Measurements from ENCODE around the gene ZNF3. TPM values are rescaled to one million over a fixed set of nuclear protein-coding genes. Genes with fewer than 3 reads are reported as not detected.
"Not testable (repeated sequence)": the region's sequence is repeated elsewhere in the genome, so short reads cannot be mapped to it uniquely, and the experiment has no call there.

The ZNF3 gene
- total RNA-seq (10 to 100 TPM; 13.2 to 47.3 (median 22.2) TPM), polyA plus RNA-seq (10 to 100 TPM; 17.4 to 25.5 (median 23.2) TPM)
- long read RNA-seq, donor 1, partial matches to known transcripts: 0 of 3 reads
- long read RNA-seq, donor 1, other reads (novel, unspliced or antisense): 0 of 3 reads
- long read RNA-seq, donor 2, partial matches to known transcripts: 0 of 5 reads
- long read RNA-seq, donor 2, other reads (novel, unspliced or antisense): 0 of 5 reads
- long read RNA-seq, donor 3, partial matches to known transcripts: 0 of 3 reads
- long read RNA-seq, donor 3, other reads (novel, unspliced or antisense): 0 of 3 reads
- long read RNA-seq, donor 4, transcript ZNF3-202 (6 exons, 2,799 nt): major isoform, 6 of 10 reads
- long read RNA-seq, donor 4, partial matches to known transcripts: 0 of 10 reads
- long read RNA-seq, donor 4, other reads (novel, unspliced or antisense): 1 of 10 reads
- long read RNA-seq, donor 5, transcript ZNF3-202 (6 exons, 2,799 nt): major isoform, 17 of 28 reads
- long read RNA-seq, donor 5, transcript ZNF3-204 (4 exons, 595 nt): minor isoform, 5 of 28 reads
- long read RNA-seq, donor 5, partial matches to known transcripts: 0 of 28 reads
- long read RNA-seq, donor 5, other reads (novel, unspliced or antisense): 4 of 28 reads
- long read RNA-seq, donor 6, transcript ZNF3-202 (6 exons, 2,799 nt): major isoform, 8 of 11 reads
- long read RNA-seq, donor 6, partial matches to known transcripts: 0 of 11 reads
- long read RNA-seq, donor 6, other reads (novel, unspliced or antisense): 2 of 11 reads
- long read RNA-seq, donor 7, partial matches to known transcripts: 0 of 2 reads
- long read RNA-seq, donor 7, other reads (novel, unspliced or antisense): 0 of 2 reads
- long read RNA-seq, donor 8, partial matches to known transcripts: 0 of 3 reads
- long read RNA-seq, donor 8, other reads (novel, unspliced or antisense): 0 of 3 reads
- long read RNA-seq, donor 9, partial matches to known transcripts: 0 of 3 reads
- long read RNA-seq, donor 9, other reads (novel, unspliced or antisense): 0 of 3 reads
- long read RNA-seq, donor 10, partial matches to known transcripts: 0 of 1 reads
- long read RNA-seq, donor 10, other reads (novel, unspliced or antisense): 0 of 1 reads

DNA sequence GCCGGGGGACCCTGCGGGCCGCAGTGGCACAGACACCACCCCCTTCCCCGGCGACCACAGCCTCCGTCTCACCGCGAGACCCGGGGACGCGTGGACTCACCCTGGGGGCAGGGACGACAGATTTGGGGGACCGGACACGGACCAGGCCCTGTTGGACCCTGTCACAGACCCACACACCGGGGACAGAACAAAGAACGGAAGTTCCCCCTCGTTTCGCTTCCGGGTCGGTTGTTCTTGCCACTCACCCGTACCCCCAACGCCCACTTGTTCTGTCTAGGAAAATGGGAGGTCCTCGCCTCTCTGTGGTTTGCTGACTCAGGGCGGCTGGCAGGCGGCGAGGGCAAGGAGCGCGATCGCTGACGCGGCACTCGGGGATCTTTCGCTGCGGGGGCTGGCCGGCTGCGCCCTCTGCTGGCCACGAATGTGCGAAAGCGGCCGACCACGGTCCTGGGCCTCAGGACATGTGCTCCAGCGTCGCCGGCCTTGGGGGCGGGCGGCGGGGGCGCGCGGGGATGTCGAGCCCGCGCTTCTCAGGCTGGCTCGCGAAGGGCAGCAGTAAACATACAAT lies at the start of gene ZNF3:
TSS of gene ZNF3 (minus strand) at position 189 of the 568 bp plus-strand sequence. CDS start 4,366 bp downstream, outside the sequence.
- peak within 1 kb of the TSS; percentile 30 to 94 (median 78) for H3K27ac ChIP-seq
- TF ChIP-seq POLR2A (IDR thresholded peaks at IDR 0.05): peak in 1 of 2 donors; percentile 80
- TF ChIP-seq, protein P1, sequence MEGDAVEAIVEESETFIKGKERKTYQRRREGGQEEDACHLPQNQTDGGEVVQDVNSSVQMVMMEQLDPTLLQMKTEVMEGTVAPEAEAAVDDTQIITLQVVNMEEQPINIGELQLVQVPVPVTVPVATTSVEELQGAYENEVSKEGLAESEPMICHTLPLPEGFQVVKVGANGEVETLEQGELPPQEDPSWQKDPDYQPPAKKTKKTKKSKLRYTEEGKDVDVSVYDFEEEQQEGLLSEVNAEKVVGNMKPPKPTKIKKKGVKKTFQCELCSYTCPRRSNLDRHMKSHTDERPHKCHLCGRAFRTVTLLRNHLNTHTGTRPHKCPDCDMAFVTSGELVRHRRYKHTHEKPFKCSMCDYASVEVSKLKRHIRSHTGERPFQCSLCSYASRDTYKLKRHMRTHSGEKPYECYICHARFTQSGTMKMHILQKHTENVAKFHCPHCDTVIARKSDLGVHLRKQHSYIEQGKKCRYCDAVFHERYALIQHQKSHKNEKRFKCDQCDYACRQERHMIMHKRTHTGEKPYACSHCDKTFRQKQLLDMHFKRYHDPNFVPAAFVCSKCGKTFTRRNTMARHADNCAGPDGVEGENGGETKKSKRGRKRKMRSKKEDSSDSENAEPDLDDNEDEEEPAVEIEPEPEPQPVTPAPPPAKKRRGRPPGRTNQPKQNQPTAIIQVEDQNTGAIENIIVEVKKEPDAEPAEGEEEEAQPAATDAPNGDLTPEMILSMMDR (IDR thresholded peaks at IDR 0.05): peak; percentile 80 to 98 (median 93)
- peak within 1 kb of the TSS; percentile 58 to 94 (median 70) for H3K4me3 ChIP-seq
- intact Hi-C loops (cut with DNase I): no loop called here
- 1 to 2% (median 1%) methylated on average over 32 to 55 of the region's 55 CpGs for WGBS, 4 donors
- DNase-seq: peak; percentile 98 to 99 (median 99)
- H3K27me3 ChIP-seq: no peaks in the 10 kb centered on the region
- no peaks in the 10 kb centered on the region for H3K9me3 ChIP-seq (replicated peaks in 1 of 3)
- H3K36me3 ChIP-seq (replicated peaks in 1 of 2): peaks cover 0 to 16% of the 10 kb centered on the region in 2 donors
- peaks cover 16 to 26% of the 10 kb centered on the region in 2 donors for H3K4me1 ChIP-seq (replicated peaks in 1 of 2)

DNA sequence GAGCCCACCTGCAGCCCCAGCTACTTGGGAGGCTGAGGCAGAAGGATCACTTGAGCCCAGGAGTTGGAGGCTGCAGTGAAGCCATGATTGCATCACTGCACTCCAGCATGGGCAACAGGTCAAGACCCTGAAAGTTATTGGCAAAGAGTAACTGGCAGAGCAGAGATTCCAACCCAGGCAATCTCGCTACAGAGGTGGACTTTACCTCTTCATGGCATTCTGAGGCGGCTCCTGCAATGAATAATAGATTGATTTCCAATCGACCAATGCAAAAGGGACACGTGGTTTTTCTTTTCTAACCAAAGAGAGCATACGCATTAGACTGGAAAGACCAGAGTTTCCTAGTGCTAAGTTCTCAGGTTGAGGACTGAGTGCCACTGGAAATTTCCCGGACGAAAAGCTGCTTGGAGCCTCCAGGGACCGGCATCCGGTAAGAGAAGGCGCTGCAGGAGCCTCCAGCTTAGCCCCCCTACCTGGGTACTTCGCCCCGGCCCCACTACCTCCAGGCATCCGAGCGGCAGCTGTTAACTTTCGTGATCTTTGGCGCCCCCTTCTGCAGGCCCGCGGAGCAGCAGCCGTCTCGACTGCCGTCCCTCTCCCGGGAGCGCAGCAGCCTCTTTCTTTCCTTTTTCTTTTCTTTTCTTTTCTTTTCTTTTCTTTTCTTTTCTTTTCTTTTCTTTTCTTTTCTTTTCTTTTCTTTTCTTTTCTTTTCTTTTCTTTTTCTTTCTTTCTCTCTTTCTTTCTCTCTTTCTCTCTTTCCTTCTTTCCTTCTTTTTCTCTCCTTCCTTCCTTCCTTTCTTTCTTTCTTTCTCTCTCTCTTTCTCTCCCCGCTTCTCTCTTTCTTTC lies 49.3 kb upstream of the ZNF3 start:
- peak; percentile 71 to 91 (median 83) for DNase-seq
- intact Hi-C loops (cut with DNase I): loop anchor here (5.0 kb wide), 2 partner anchors 76 to 86 kb away; partner anchors contain the start of gene PVRIG (in 1 of the 2)
- H3K27me3 ChIP-seq: no peaks in the 10 kb centered on the region
- H3K36me3 ChIP-seq (replicated peaks in 1 of 2): no peaks in the 10 kb centered on the region
- WGBS, 4 donors: 6 to 11% (median 9%) methylated on average over 22 to 24 of the region's 24 CpGs
- H3K9me3 ChIP-seq (replicated peaks in 1 of 3): no peaks in the 10 kb centered on the region
- H3K27ac ChIP-seq: no peak overlapping the region
- H3K4me1 ChIP-seq (replicated peaks in 1 of 2): peaks cover 11 to 19% of the 10 kb centered on the region in 2 donors
- H3K4me3 ChIP-seq: no peak overlapping the region
- TF ChIP-seq POLR2A (IDR thresholded peaks at IDR 0.05): peak in 1 of 2 donors; percentile 8
- TF ChIP-seq, protein P1 (IDR thresholded peaks at IDR 0.05): peak; percentile 75 to 92 (median 85)

DNA sequence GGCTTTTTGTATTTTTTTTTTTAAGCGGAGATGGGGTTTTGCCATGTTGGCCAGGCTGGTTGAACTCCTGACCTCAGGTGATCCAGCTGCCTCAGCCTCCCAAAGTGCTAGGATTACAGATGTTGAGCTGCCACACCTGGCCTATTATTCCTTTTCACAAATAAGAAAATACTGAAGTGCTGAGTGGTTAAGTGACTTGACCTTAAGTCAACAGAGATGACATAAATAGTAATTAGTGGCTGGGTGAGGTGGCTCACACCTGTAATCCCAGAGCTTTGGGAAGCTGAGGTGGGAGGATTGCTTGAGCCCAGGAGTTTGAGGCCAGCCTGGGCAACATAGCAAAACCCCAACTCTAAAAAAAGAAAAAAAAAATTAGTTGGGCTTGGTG lies 48.7 kb upstream of the ZNF3 start:
- intact Hi-C loops (cut with DNase I): loop anchor here (5.0 kb wide), 2 partner anchors 77 to 87 kb away; partner anchors contain the start of gene PVRIG (in 1 of the 2)
- WGBS, 4 donors: 88 to 100% (median 95%) methylated on average over 1 of the region's 1 CpG
- not testable (repeated sequence) for H3K9me3 ChIP-seq (replicated peaks in 1 of 3); H3K36me3 ChIP-seq (replicated peaks in 1 of 2); H3K4me3 ChIP-seq; H3K27ac ChIP-seq; H3K27me3 ChIP-seq; DNase-seq
- H3K4me1 ChIP-seq (replicated peaks in 1 of 2): peaks cover 14 to 25% of the 10 kb centered on the region in 2 donors

DNA sequence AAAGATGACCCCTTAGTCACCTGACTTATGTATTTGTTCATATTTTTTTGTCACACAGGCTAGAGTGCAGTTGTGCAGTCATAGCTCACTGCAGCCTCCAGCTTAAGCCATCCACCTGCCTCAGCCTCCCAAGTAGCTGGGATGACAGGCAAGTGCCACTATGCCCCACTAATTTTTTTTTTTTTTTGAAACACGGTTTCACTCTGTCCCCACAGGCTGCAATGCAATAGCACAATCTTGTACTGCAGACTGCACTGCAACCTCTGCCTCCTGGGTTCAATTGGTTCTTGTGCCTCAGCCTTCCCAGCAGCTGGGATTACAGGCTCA lies 47.1 kb upstream of the ZNF3 start:
- no peak for DNase-seq
- no peak for TF ChIP-seq POLR2A (IDR thresholded peaks at IDR 0.05)
- TF ChIP-seq, protein P1 (IDR thresholded peaks at IDR 0.05): no peak
- Histone ChIP-seq H3K4me3 (no peak overlapping the region), H3K9me3 (replicated peaks in 1 of 3) (no peaks in the 10 kb centered on the region), H3K27me3 (no peaks in the 10 kb centered on the region), H3K4me1 (replicated peaks in 1 of 2) (peaks cover 14 to 26% of the 10 kb centered on the region in 2 donors), H3K36me3 (replicated peaks in 1 of 2) (no peaks in the 10 kb centered on the region), H3K27ac (no peak overlapping the region)
- 40 to 71% (median 63%) methylated on average over 1 of the region's 1 CpG for WGBS, 4 donors
- intact Hi-C loops (cut with DNase I): no loop called here

Measured in adrenal gland (tissue), 19 donors.